ENCODE results near the gene EXT2. TPM values are rescaled to one million over a fixed set of nuclear protein-coding genes. Genes with fewer than 3 reads are reported as not detected.

EXT2 gene
- polyA plus RNA-seq, 1 of the 3 experiments (the other 2 are of a cell fraction) = 92.9 TPM

GRCh38 chr11:44067266-44067665, 28.2 kb upstream of the EXT2 start:
- DNase-seq = no peak
- Histone ChIP-seq H4K20me1 (ENCODE audit: insufficient read depth) (no peaks in the 10 kb centered on the region), H3K4me2 (peak overlapping the region; percentile 78), H3K4me1 (ENCODE audit: control insufficient read depth in 1 of 2, insufficient read depth in 2 of 2, low read depth in 1 of 2, low read length in 1 of 2) (peaks cover 0 to 2% of the 10 kb centered on the region in 2 experiments; a peak in 2 of 4 replicates), H3K79me2 (ENCODE audit: insufficient read depth) (no peaks in the 10 kb centered on the region), H3F3A (replicated peaks; ENCODE audit: insufficient read depth) (no peaks in the 10 kb centered on the region), H3K27me3 (ENCODE audit: insufficient read depth) (no peaks in the 10 kb centered on the region), H3K4me3 (ENCODE audit: low read depth in 2 of 2, low read length in 1 of 2) (peak overlapping the region; percentile 54 to 67), H2AFZ (ENCODE audit: low read depth) (no peak overlapping the region), H3K9me2 (no peaks in the 10 kb centered on the region), H3K27ac (ENCODE audit: low read depth in 2 of 2, low read length in 1 of 2) (peak overlapping the region in 1 of 2 experiments; percentile 88; a peak in 2 of 4 replicates), H3K9ac (0 out of 2 replicates have a peak overlapping the region, but pooled peaks have one; percentile 86), H3K36me3 (replicated peaks in 1 of 2; ENCODE audit: control insufficient read depth in 1 of 2, insufficient read depth in 2 of 2, low read length in 1 of 2) (peaks cover 0 to 5% of the 10 kb centered on the region in 2 experiments), H3K9me3 (no peaks in the 10 kb centered on the region)
- no peak for TF ChIP-seq TCF12 (IDR thresholded peaks at IDR 0.05)
- no peak for TF ChIP-seq RCOR1 (IDR thresholded peaks at IDR 0.05; ENCODE audit: low read length)
- TF ChIP-seq EZH2phosphoT487 (IDR thresholded peaks at IDR 0.05; ENCODE audit: borderline replicate concordance, low read depth) = no peak
- TF ChIP-seq TEAD4 (IDR thresholded peaks at IDR 0.05; ENCODE audit: borderline replicate concordance, insufficient read depth) = no peak
- TF ChIP-seq CHD2 (IDR thresholded peaks at IDR 0.05; ENCODE audit: low read length, partially characterized antibody) = no peak
- TF ChIP-seq EP300 (IDR thresholded peaks at IDR 0.05; ENCODE audit: borderline replicate concordance in 1 of 2, low read depth in 1 of 2, low read length in 1 of 2) = no peak
- no peak for TF ChIP-seq POLR2AphosphoS5 (IDR thresholded peaks at IDR 0.05; ENCODE audit: low read depth, low read length)
- POLR2A ChIA-PET = no interaction called here
- WGBS (ENCODE audit: low lambda C conversion rate) = 68% methylated on average over 5 of the region's 5 CpGs
- CTCF ChIA-PET = interaction anchor here (1.1 to 10.8 kb wide), 3 partner anchors 15 to 30 kb away, joined by 3 to 71 read pairs (median 6); partner anchors contain the start of gene EXT2

DNA sequence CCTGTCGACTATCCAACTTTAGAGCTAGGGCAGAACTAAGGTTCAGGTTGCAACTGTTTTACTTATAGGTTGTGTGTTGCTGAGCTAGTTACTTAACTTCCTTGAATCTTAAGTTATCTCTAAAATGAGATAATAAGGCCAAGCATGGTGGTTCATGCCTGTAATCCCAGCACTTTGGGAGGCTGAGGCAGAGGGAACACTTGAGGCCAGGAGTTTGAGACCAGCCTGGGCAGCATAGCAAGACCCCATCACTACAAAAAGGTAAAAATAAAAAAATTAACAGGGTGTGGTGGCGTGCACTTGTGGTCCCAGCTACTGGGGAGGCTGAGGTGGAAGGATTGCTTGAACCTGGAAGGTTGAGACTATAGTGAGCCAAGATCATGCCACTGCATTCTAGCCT, 27.3 kb upstream of the EXT2 start:
- H3K27ac ChIP-seq (ENCODE audit: low read depth in 2 of 2, low read length in 1 of 2) = no peak overlapping the region
- no peak overlapping the region for H2AFZ ChIP-seq (ENCODE audit: low read depth)
- no peaks in the 10 kb centered on the region for H3K9me2 ChIP-seq
- no peaks in the 10 kb centered on the region for H4K20me1 ChIP-seq (ENCODE audit: insufficient read depth)
- H3F3A ChIP-seq (replicated peaks; ENCODE audit: insufficient read depth) = no peaks in the 10 kb centered on the region
- DNase-seq = no peak
- H3K36me3 ChIP-seq (replicated peaks in 1 of 2; ENCODE audit: control insufficient read depth in 1 of 2, insufficient read depth in 2 of 2, low read length in 1 of 2) = peaks cover 0 to 5% of the 10 kb centered on the region in 2 experiments
- no peak overlapping the region for H3K4me2 ChIP-seq
- WGBS (ENCODE audit: low lambda C conversion rate) = 67% methylated on average over 2 of the region's 2 CpGs
- H3K9me3 ChIP-seq = no peaks in the 10 kb centered on the region
- POLR2A ChIA-PET = no interaction called here
- H3K79me2 ChIP-seq (ENCODE audit: insufficient read depth) = no peaks in the 10 kb centered on the region
- CTCF ChIA-PET = interaction anchor here (1.1 to 10.8 kb wide), 2 partner anchors 11 to 26 kb away, joined by 3 to 71 read pairs; partner anchors contain the start of gene EXT2
- H3K4me3 ChIP-seq (ENCODE audit: low read depth in 2 of 2, low read length in 1 of 2) = no peak overlapping the region
- peaks cover 0 to 2% of the 10 kb centered on the region in 2 experiments; a peak in 2 of 4 replicates for H3K4me1 ChIP-seq (ENCODE audit: control insufficient read depth in 1 of 2, insufficient read depth in 2 of 2, low read depth in 1 of 2, low read length in 1 of 2)
- H3K9ac ChIP-seq = no peak overlapping the region
- no peak for TF ChIP-seq IRF3 (IDR thresholded peaks at IDR 0.05; ENCODE audit: low read depth, low read length)
- H3K27me3 ChIP-seq (ENCODE audit: insufficient read depth) = no peaks in the 10 kb centered on the region

DNA sequence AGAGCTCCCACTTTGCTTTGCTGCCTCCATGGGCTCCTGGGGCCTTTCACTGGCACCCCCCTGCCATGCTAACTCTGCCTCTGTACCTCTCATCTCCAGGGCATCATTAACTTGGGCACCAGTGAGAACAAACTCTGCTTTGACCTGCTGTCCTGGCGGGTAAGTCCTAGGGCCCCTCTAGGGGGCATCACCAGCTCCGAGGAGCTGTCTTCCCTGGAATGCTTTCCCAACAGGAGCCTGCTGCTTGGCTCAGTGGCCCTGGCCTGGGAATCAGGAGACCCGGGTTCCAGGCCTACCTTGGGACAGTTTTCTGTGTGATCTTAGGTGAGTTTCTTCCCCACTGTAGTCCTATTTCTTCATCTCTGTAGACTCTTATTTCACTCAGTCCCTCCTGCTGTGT, 24.3 kb upstream of the EXT2 start:
- no peak overlapping the region for H3K27ac ChIP-seq (ENCODE audit: low read depth in 2 of 2, low read length in 1 of 2)
- no peak overlapping the region for H3K4me2 ChIP-seq
- peaks cover 0 to 2% of the 10 kb centered on the region in 2 experiments; a peak in 2 of 4 replicates for H3K4me1 ChIP-seq (ENCODE audit: control insufficient read depth in 1 of 2, insufficient read depth in 2 of 2, low read depth in 1 of 2, low read length in 1 of 2)
- H4K20me1 ChIP-seq (ENCODE audit: insufficient read depth) = no peaks in the 10 kb centered on the region
- POLR2A ChIA-PET = interaction anchor here (1.2 kb wide), 1 partner anchor 10 kb away, joined by 3 read pairs; no protein-coding TSS in a partner anchor
- H3K9ac ChIP-seq = no peak overlapping the region
- DNase-seq = no peak
- peaks cover 0 to 5% of the 10 kb centered on the region in 2 experiments for H3K36me3 ChIP-seq (replicated peaks in 1 of 2; ENCODE audit: control insufficient read depth in 1 of 2, insufficient read depth in 2 of 2, low read length in 1 of 2)
- H3K27me3 ChIP-seq (ENCODE audit: insufficient read depth) = no peaks in the 10 kb centered on the region
- WGBS (ENCODE audit: low lambda C conversion rate) = 80% methylated on average over 1 of the region's 3 CpGs
- TF ChIP-seq ELF1 (IDR thresholded peaks at IDR 0.05) (no peak), RFX5 (IDR thresholded peaks at IDR 0.05; ENCODE audit: low read length) (no peak), TAF1 (IDR thresholded peaks at IDR 0.05; ENCODE audit: borderline replicate concordance, low read depth, low read length) (no peak), TEAD4 (IDR thresholded peaks at IDR 0.05; ENCODE audit: borderline replicate concordance, insufficient read depth) (no peak), RCOR1 (IDR thresholded peaks at IDR 0.05; ENCODE audit: low read length) (no peak), NRF1 (IDR thresholded peaks at IDR 0.05; ENCODE audit: low read depth, low read length) (no peak), POLR2AphosphoS5 (IDR thresholded peaks at IDR 0.05; ENCODE audit: low read depth, low read length) (no peak), EP300 (IDR thresholded peaks at IDR 0.05; ENCODE audit: borderline replicate concordance in 1 of 2, low read depth in 1 of 2, low read length in 1 of 2) (no peak), GATA2 (CRISPR knock-in tag; IDR thresholded peaks at IDR 0.05) (no peak), MEF2A (IDR thresholded peaks at IDR 0.05; ENCODE audit: borderline replicate concordance, low read depth) (no peak), RXRA (IDR thresholded peaks at IDR 0.05; ENCODE audit: borderline replicate concordance, low read depth) (no peak), FOXJ3 (CRISPR knock-in tag; IDR thresholded peaks at IDR 0.05) (no peak)
- TF ChIP-seq, protein P1, sequence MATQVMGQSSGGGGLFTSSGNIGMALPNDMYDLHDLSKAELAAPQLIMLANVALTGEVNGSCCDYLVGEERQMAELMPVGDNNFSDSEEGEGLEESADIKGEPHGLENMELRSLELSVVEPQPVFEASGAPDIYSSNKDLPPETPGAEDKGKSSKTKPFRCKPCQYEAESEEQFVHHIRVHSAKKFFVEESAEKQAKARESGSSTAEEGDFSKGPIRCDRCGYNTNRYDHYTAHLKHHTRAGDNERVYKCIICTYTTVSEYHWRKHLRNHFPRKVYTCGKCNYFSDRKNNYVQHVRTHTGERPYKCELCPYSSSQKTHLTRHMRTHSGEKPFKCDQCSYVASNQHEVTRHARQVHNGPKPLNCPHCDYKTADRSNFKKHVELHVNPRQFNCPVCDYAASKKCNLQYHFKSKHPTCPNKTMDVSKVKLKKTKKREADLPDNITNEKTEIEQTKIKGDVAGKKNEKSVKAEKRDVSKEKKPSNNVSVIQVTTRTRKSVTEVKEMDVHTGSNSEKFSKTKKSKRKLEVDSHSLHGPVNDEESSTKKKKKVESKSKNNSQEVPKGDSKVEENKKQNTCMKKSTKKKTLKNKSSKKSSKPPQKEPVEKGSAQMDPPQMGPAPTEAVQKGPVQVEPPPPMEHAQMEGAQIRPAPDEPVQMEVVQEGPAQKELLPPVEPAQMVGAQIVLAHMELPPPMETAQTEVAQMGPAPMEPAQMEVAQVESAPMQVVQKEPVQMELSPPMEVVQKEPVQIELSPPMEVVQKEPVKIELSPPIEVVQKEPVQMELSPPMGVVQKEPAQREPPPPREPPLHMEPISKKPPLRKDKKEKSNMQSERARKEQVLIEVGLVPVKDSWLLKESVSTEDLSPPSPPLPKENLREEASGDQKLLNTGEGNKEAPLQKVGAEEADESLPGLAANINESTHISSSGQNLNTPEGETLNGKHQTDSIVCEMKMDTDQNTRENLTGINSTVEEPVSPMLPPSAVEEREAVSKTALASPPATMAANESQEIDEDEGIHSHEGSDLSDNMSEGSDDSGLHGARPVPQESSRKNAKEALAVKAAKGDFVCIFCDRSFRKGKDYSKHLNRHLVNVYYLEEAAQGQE (IDR thresholded peaks at IDR 0.05; ENCODE audit: low read depth, low read length) = no peak
- H3K9me3 ChIP-seq = no peaks in the 10 kb centered on the region
- no peaks in the 10 kb centered on the region for H3K9me2 ChIP-seq
- no peaks in the 10 kb centered on the region for H3F3A ChIP-seq (replicated peaks; ENCODE audit: insufficient read depth)
- H3K4me3 ChIP-seq (ENCODE audit: low read depth in 2 of 2, low read length in 1 of 2) = no peak overlapping the region
- CTCF ChIA-PET = interaction anchor here (1.0 to 10.8 kb wide), 4 partner anchors 14 to 220 kb away, joined by 3 to 71 read pairs (median 4); partner anchors contain the start of gene EXT2
- no peak overlapping the region for H2AFZ ChIP-seq (ENCODE audit: low read depth)
- H3K79me2 ChIP-seq (ENCODE audit: insufficient read depth) = no peaks in the 10 kb centered on the region
